22Rv1 (cell line): Measurements from ENCODE around the gene SHANK2.
"Not testable (repeated sequence)": the region's sequence is repeated elsewhere in the genome, so short reads cannot be mapped to it uniquely, and the experiment has no call there.

Experiments used
- H3K27ac ChIP-seq: fragments of 450-650 bp; 2 replicates; pipeline ENCODE4 v1.5.1; 2017
- CTCF ChIP-seq: fragments of 450-650 bp; IDR thresholded peaks from 2 replicates; pipeline ENCODE4 v1.5.1; 2017; ENCODE audit warnings: mild to moderate bottlenecking
- ZFX ChIP-seq: fragments of 450-650 bp; IDR thresholded peaks from 2 replicates; pipeline ENCODE4 v1.6.1; 2017; ENCODE audit warnings: antibody characterized with exemption, borderline replicate concordance

The SHANK2 gene

DNA sequence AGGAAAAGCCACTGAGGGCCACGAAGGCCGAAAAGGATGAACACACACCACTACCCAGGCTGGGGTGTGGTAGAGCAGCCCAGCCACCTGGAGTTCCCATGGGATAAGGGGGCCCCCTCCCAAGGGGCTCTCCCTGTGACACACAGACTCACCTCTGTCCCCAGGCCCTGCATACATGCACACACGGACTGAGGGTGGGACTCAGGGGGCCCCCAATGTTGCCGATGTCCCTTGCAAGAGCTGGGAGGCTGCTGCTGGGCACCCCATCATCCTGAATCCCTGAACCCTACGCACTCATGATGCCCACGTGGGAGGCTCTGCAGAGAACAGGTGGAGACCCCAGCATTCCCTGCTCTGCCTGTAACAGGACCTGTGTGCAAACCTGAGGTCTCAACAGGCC lies 14.5 kb downstream of the SHANK2 start:
- no peak overlapping the region for H3K27ac ChIP-seq
- TF ChIP-seq CTCF, result no peak
- no peak for TF ChIP-seq ZFX

DNA sequence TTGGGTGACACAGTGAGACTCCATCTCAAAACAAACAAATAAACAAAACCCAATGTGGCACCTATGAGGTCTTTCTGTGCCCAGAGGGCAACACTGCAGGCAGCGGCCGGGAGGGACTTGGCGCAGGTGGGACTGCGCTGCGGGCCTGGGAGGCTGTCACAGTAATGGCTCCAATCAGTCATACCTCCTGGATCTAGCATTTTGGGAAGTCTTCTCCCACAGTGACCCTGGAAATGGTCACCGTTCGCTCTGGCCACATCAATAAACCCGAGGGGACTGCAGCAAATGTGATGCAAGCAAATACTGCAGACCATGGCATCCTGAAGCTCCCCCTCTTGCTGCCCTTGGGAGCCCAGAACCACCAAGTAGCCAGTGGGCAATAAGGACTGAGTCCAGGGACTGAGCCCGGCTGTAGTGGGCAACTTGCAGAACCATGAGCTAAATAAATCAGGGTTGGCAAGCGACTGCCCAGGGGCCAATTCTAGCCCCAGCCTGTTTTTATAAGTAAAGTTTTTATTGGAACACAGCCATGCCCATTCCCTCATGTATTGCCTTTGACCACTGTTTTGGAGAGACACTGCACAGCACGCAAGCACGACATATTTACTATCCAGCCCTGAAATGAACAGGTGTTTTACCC lies 15.4 kb downstream of the SHANK2 start:
- H3K27ac ChIP-seq, result no peak overlapping the region
- no peak for TF ChIP-seq ZFX
- no peak for TF ChIP-seq CTCF

- H3K27ac ChIP-seq, result no peak overlapping the region
- TF ChIP-seq ZFX (no peak), CTCF (no peak)
These were observed 16.7 kb downstream of the SHANK2 start for GRCh38 chr11:71235719-71236118.

DNA sequence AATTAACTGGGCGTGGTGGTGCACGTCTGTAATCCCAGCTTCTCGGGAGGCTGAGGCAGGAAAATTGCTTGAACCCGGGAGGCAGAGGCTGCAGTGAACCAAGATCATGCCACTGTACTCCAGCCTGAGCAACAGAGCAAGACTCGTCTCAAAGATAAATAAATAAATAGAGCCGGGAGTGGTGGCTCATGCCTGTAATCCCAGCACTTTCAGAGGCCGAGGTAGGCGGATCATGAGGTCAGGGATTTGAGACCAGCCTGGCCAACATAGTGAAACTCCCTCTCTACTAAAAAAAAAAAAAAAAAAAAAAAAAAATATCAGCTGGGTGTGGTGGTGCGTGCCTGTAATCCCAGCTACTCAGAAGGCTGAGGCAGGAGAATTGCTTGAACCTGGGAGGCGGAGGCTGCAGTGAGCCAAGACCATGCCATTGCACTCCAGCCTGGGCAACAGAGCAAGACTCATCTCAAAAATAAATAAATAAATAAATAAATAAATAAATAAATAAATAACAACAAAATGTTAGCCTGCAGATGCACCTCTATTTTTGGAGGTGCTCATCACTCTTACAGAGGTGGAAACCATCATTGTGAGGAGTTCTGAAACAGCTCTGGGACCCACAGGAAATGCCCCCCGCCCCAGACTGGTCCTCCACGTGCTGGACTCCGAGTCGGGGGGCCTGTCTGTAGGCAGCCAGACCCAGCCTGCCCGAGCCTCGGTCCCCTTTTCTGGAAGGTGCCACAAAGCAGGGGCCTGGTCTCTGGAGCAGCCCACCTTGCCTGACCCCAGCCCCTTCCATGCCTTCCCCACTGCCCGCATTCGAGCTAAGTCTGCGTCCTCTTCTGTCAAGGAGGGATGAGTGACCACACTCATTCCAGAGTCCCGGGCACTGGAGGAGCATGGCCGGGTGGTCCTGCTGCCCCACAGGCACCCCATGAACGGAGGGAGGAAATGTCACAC lies 18.2 kb downstream of the SHANK2 start:
- H3K27ac ChIP-seq, result not testable (repeated sequence)

- H3K27ac ChIP-seq, result no peak overlapping the region
- no peak for TF ChIP-seq CTCF
- TF ChIP-seq ZFX, result no peak
These were observed 20.0 kb downstream of the SHANK2 start for GRCh38 chr11:71232364-71232763.

DNA sequence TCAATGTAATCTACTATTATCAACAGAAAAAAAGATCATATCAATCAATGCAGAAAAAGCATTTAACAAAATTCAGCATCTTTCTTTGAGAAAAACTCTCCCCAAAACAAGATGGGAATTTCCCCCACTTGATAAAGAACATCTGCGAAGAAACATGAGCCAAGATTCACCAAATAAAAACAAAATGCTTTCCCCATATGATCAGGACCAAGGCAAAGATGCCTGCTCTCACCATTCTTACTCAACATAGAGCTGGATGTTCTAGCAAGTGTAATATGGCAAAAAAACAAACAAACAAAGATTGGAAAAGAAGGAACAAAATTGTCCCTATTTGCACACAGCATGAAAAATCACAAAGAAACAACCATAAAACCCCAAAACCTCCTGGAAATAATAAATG lies 23.4 kb downstream of the SHANK2 start:
- H3K27ac ChIP-seq, result no peak overlapping the region
- no peak for TF ChIP-seq CTCF
- no peak for TF ChIP-seq ZFX

DNA sequence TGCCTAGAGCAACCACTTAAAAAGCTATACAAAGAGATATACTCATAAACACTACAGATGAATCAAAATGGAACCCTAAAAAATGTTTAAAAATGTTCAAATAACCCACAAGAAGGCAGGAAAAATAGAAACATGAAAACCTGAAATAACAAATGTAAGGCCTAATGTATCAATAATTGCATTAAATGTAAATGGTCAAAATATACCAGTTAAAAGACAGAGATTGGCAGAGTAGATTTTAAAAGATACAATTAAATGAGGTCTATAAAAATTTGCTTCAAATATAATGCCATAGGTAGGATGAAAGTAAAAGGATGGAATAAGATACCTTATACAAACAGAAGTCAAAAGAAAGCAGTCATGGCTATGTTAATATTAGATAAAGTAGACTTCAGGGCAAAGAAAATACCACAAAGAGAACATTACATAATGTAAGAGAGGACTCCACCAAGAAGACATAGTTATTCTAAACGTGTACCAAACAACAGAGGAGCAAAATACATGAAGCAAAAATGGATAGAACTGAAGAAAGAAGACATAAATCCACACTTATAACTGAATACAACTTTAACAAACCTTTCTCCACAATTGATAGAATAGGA lies 25.2 kb downstream of the SHANK2 start:
- TF ChIP-seq ZFX (no peak), CTCF (no peak)

More for the DNA sequence above, 25.2 kb downstream of the SHANK2 start:
- H3K27ac ChIP-seq, result no peak overlapping the region
